Ishikawa (cell line): Measurements from ENCODE around the gene KDM4B.

Experiments used
- CEBPB ChIP-seq: IDR thresholded peaks from 2 replicates; pipeline ENCODE4 v1.6.1; 2012
- CREB1 ChIP-seq: IDR thresholded peaks from 2 replicates; pipeline ENCODE4 v1.6.1; 2012; ENCODE audit warnings: low read depth
- EGR1 ChIP-seq: IDR thresholded peaks from 2 replicates; pipeline ENCODE4 v1.6.1; 2012
- EP300 ChIP-seq: IDR thresholded peaks from 2 replicates; pipeline ENCODE4 v1.6.1; 2012; ENCODE audit warnings: borderline replicate concordance
- FOXM1 ChIP-seq: IDR thresholded peaks from 2 replicates; pipeline ENCODE4 v1.6.1; 2012; ENCODE audit warnings: low read depth, borderline replicate concordance
- NFIC ChIP-seq: IDR thresholded peaks from 2 replicates; pipeline ENCODE4 v1.6.1; 2012
- RAD21 ChIP-seq: IDR thresholded peaks from 2 replicates; pipeline ENCODE4 v1.6.1; 2012; ENCODE audit warnings: low read depth
- TAF1 ChIP-seq: IDR thresholded peaks from 2 replicates; pipeline ENCODE4 v1.6.1; 2012; ENCODE audit warnings: low read depth, mild to moderate bottlenecking
- TCF12 ChIP-seq: IDR thresholded peaks from 2 replicates; pipeline ENCODE4 v1.6.1; 2012; ENCODE audit warnings: low read depth
- TEAD4 ChIP-seq: IDR thresholded peaks from 2 replicates; pipeline ENCODE4 v1.6.1; 2012
- YY1 ChIP-seq: IDR thresholded peaks from 2 replicates; pipeline ENCODE4 v1.6.1; 2012; ENCODE audit warnings: low read depth
- ZBTB7A ChIP-seq: IDR thresholded peaks from 2 replicates; pipeline ENCODE4 v1.6.1; 2012; ENCODE audit warnings: low read depth
- TF ChIP-seq, protein P1 (sequence below): IDR thresholded peaks from 2 replicates; pipeline ENCODE4 v1.6.1; 2012; ENCODE audit warnings: low read depth, mild to moderate bottlenecking
- TF ChIP-seq, protein P2 (sequence below): IDR thresholded peaks from 2 replicates; pipeline ENCODE4 v1.6.1; 2012
- TF ChIP-seq, protein P3 (sequence below): IDR thresholded peaks from 2 replicates; pipeline ENCODE4 v1.6.1; 2012

The KDM4B gene

DNA sequence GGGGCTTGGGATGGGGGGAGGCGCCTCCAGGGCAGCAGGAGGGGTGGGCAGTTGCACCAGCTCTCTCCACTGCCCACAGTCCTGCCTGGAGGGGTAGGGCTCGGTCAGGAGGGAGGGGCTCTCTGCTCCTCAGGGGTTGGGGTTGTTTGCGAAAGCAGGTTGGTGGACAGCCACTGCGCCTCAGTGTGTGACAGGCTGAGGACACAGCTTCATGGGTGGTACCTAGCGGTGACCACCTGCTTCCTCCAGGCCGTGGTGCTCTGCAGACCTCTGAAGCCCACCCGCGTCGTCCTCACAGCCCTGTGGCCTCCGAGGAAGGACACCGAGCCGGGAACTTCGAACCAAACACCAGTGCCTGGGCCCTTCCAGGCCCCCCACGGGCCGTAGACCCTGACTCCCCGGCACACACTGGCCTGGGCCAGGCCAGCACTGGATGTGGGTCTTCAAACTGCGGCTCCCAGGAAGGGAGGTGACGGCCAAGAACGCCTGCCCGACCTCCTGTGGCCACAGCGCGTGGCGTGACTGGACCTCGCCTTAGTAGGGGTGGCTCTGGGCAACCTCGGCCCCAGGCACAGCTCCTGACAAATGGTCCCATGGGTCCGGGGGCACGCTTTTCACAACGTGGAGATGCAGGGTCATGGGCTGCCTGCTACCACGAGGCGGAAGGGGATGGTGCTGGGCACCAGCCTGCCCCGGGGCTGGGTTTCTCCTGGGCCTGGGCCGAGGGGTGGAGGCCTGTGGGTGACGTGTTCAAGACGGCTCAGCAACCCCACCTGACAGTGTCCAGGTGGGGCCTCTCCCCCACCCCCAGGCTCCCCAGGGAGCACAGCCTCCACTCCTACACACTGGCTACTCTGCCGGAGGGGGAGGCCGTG, 173.2 kb downstream of the KDM4B start:
- TF ChIP-seq CREB1 (no peak), EP300 (no peak), NFIC (no peak), EGR1 (no peak), TEAD4 (no peak), RAD21 (no peak), CEBPB (no peak), YY1 (no peak), TCF12 (no peak), TAF1 (no peak), FOXM1 (no peak), ZBTB7A (no peak)
- TF ChIP-seq, protein P1, sequence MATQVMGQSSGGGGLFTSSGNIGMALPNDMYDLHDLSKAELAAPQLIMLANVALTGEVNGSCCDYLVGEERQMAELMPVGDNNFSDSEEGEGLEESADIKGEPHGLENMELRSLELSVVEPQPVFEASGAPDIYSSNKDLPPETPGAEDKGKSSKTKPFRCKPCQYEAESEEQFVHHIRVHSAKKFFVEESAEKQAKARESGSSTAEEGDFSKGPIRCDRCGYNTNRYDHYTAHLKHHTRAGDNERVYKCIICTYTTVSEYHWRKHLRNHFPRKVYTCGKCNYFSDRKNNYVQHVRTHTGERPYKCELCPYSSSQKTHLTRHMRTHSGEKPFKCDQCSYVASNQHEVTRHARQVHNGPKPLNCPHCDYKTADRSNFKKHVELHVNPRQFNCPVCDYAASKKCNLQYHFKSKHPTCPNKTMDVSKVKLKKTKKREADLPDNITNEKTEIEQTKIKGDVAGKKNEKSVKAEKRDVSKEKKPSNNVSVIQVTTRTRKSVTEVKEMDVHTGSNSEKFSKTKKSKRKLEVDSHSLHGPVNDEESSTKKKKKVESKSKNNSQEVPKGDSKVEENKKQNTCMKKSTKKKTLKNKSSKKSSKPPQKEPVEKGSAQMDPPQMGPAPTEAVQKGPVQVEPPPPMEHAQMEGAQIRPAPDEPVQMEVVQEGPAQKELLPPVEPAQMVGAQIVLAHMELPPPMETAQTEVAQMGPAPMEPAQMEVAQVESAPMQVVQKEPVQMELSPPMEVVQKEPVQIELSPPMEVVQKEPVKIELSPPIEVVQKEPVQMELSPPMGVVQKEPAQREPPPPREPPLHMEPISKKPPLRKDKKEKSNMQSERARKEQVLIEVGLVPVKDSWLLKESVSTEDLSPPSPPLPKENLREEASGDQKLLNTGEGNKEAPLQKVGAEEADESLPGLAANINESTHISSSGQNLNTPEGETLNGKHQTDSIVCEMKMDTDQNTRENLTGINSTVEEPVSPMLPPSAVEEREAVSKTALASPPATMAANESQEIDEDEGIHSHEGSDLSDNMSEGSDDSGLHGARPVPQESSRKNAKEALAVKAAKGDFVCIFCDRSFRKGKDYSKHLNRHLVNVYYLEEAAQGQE, result no peak
- TF ChIP-seq, protein P2, sequence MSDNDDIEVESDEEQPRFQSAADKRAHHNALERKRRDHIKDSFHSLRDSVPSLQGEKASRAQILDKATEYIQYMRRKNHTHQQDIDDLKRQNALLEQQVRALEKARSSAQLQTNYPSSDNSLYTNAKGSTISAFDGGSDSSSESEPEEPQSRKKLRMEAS, result no peak
- TF ChIP-seq, protein P3, sequence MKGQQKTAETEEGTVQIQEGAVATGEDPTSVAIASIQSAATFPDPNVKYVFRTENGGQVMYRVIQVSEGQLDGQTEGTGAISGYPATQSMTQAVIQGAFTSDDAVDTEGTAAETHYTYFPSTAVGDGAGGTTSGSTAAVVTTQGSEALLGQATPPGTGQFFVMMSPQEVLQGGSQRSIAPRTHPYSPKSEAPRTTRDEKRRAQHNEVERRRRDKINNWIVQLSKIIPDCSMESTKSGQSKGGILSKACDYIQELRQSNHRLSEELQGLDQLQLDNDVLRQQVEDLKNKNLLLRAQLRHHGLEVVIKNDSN, result no peak

DNA sequence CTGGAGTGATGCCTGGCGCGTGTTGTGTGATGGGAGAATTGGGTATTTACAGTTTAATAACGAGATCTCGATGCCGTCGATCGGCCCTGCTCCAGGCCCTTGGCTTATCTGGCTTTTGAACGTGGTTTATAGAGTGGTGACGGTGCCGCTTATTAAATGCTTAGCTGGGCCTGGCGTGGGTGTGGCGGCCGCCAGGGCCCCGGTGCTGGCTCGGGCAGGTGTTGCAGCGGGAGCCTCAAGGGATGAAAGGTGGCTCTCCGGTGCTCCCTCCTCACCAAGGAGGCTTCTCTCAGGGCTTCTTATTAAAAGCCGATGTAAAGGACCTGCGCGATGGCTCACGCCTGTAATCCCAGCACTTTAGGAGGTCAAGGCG, 173.8 kb downstream of the KDM4B start:
- no peak for TF ChIP-seq CEBPB
- TF ChIP-seq, protein P3, result no peak
- TF ChIP-seq, protein P1, result no peak
- TF ChIP-seq FOXM1, result no peak
- TF ChIP-seq TAF1, result no peak

DNA sequence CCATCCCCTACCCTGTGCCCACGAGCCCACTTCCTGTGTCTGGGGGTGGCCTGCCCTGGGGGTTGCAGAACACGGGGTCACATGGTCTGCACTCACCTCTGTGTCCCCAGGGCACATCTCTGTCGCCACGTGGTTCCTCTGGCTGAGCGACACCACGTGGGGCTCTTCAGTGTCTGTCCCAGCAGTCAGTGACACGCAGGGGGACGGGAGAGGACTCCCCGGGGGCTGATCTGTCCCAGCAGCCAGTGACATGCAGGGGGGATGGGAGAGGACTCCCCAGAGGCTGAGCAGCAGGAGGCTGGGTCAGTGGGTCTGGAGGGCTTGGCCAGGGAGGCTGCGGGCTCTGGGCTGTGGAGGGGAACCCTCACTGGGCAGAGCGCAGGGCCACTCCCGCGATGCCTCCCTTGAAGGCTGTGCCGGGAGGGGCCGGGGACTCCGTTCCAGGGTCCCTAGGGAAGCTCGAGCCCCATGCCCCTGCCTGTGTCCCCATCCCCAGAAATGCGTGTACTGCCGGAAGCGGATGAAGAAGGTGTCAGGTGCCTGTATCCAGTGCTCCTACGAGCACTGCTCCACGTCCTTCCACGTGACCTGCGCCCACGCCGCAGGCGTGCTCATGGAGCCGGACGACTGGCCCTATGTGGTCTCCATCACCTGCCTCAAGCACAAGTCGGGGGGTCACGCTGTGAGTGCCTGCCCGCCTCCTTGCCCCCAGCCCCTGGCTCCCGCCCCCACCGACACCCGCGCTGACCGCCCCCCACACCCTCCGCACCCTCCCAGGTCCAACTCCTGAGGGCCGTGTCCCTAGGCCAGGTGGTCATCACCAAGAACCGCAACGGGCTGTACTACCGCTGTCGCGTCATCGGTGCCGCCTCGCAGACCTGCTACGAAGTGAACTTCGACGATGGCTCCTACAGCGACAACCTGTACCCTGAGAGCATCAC, 174.8 kb downstream of the KDM4B start:
- TF ChIP-seq, protein P2, result no peak
- TF ChIP-seq, protein P3, result no peak
- no peak for TF ChIP-seq FOXM1
- TF ChIP-seq EP300, result no peak
- no peak for TF ChIP-seq CEBPB
- no peak for TF ChIP-seq EGR1
- no peak for TF ChIP-seq TAF1
- TF ChIP-seq CREB1, result no peak
- no peak for TF ChIP-seq ZBTB7A
- TF ChIP-seq RAD21, result no peak
- TF ChIP-seq, protein P1, result no peak
- TF ChIP-seq TEAD4, result no peak
- TF ChIP-seq YY1, result no peak
- no peak for TF ChIP-seq TCF12
- TF ChIP-seq NFIC, result no peak
